ENCODE measurements around the gene CPN2.

Gene CPN2

GRCh38 chr3:194379651-194380050 lies 28.5 kb upstream of the CPN2 start:
- DNase-seq = no peak

- DNase-seq = no peak
These were observed 28.1 kb upstream of the CPN2 start for GRCh38 chr3:194379231-194379630.

- no peak for DNase-seq
These were observed 26.6 kb upstream of the CPN2 start for GRCh38 chr3:194377708-194378107.

GRCh38 chr3:194376241-194376560 lies 25.1 kb upstream of the CPN2 start:
- no peak for DNase-seq

GRCh38 chr3:194375473-194376240 lies 24.5 kb upstream of the CPN2 start:
- no peak for DNase-seq

GRCh38 chr3:194374935-194375334 lies 23.8 kb upstream of the CPN2 start:
- no peak for DNase-seq

GRCh38 chr3:194373899-194374298 lies 22.8 kb upstream of the CPN2 start:
- no peak for DNase-seq

- DNase-seq = no peak
These were observed 21.9 kb upstream of the CPN2 start for GRCh38 chr3:194373028-194373427.

- DNase-seq = no peak
These were observed 19.6 kb upstream of the CPN2 start for GRCh38 chr3:194370753-194371152.

GRCh38 chr3:194369522-194370279 lies 18.6 kb upstream of the CPN2 start, which contains the start of gene LRRC15:
LRRC15 (minus strand) TSS chr3:194369743; CDS start chr3:194361043, 8,700 bp downstream.
- no peak for DNase-seq

- no peak for DNase-seq
These were observed 17.8 kb upstream of the CPN2 start for GRCh38 chr3:194368918-194369317.

- DNase-seq = no peak
These were observed 17.1 kb upstream of the CPN2 start for GRCh38 chr3:194367992-194368841.

- no peak for DNase-seq
These were observed 14.9 kb upstream of the CPN2 start for GRCh38 chr3:194365978-194366490.

GRCh38 chr3:194365526-194365925 lies 14.4 kb upstream of the CPN2 start:
- DNase-seq = no peak

GRCh38 chr3:194364652-194365434 lies 13.7 kb upstream of the CPN2 start:
- DNase-seq = no peak

- no peak for DNase-seq
These were observed 13.2 kb upstream of the CPN2 start for GRCh38 chr3:194364314-194364651.

GRCh38 chr3:194360568-194360967 lies 9.4 kb upstream of the CPN2 start:
- no peak for DNase-seq

GRCh38 chr3:194357681-194358080 lies 6.6 kb upstream of the CPN2 start:
- DNase-seq = no peak

- DNase-seq = no peak
These were observed 4.3 kb upstream of the CPN2 start for GRCh38 chr3:194355379-194355778.

GRCh38 chr3:194354315-194354714 lies 3.2 kb upstream of the CPN2 start:
- DNase-seq = no peak

- no peak for DNase-seq
These were observed 1.6 kb upstream of the CPN2 start for GRCh38 chr3:194352667-194353246.

- no peak for DNase-seq
These were observed 916 bp upstream of the CPN2 start for GRCh38 chr3:194351952-194352536.
